Measurements from ENCODE around the gene MYDGF.
"Not testable (repeated sequence)": the region's sequence is repeated elsewhere in the genome, so short reads cannot be mapped to it uniquely, and the experiment has no call there.

MYDGF gene
- long read RNA-seq, donor 1, transcript MYDGF-201 (6 exons, 1,018 nt): major isoform, 68 of 122 reads
- long read RNA-seq, donor 1, partial matches to known transcripts: 54 of 122 reads
- long read RNA-seq, donor 1, other reads (novel, unspliced or antisense): 0 of 122 reads
- long read RNA-seq, donor 2, transcript MYDGF-201 (6 exons, 1,018 nt): major isoform, 47 of 47 reads
- long read RNA-seq, donor 2, partial matches to known transcripts: 0 of 47 reads
- long read RNA-seq, donor 2, other reads (novel, unspliced or antisense): 0 of 47 reads
- long read RNA-seq, donor 3, transcript MYDGF-201 (6 exons, 1,018 nt): major isoform, 28 of 28 reads
- long read RNA-seq, donor 3, partial matches to known transcripts: 0 of 28 reads
- long read RNA-seq, donor 3, other reads (novel, unspliced or antisense): 0 of 28 reads
- long read RNA-seq, donor 4, transcript MYDGF-201 (6 exons, 1,018 nt): major isoform, 57 of 85 reads
- long read RNA-seq, donor 4, partial matches to known transcripts: 23 of 85 reads
- long read RNA-seq, donor 4, other reads (novel, unspliced or antisense): 5 of 85 reads
- long read RNA-seq, donor 5, transcript MYDGF-201 (6 exons, 1,018 nt): major isoform, 91 of 182 reads
- long read RNA-seq, donor 5, partial matches to known transcripts: 84 of 182 reads
- long read RNA-seq, donor 5, other reads (novel, unspliced or antisense): 7 of 182 reads
- long read RNA-seq, donor 6, transcript MYDGF-201 (6 exons, 1,018 nt): major isoform, 50 of 53 reads
- long read RNA-seq, donor 6, partial matches to known transcripts: 0 of 53 reads
- long read RNA-seq, donor 6, other reads (novel, unspliced or antisense): 0 of 53 reads
- long read RNA-seq, donor 7: 0 reads
- long read RNA-seq, donor 8, transcript MYDGF-201 (6 exons, 1,018 nt): major isoform, 54 of 103 reads
- long read RNA-seq, donor 8, partial matches to known transcripts: 49 of 103 reads
- long read RNA-seq, donor 8, other reads (novel, unspliced or antisense): 0 of 103 reads

DNA sequence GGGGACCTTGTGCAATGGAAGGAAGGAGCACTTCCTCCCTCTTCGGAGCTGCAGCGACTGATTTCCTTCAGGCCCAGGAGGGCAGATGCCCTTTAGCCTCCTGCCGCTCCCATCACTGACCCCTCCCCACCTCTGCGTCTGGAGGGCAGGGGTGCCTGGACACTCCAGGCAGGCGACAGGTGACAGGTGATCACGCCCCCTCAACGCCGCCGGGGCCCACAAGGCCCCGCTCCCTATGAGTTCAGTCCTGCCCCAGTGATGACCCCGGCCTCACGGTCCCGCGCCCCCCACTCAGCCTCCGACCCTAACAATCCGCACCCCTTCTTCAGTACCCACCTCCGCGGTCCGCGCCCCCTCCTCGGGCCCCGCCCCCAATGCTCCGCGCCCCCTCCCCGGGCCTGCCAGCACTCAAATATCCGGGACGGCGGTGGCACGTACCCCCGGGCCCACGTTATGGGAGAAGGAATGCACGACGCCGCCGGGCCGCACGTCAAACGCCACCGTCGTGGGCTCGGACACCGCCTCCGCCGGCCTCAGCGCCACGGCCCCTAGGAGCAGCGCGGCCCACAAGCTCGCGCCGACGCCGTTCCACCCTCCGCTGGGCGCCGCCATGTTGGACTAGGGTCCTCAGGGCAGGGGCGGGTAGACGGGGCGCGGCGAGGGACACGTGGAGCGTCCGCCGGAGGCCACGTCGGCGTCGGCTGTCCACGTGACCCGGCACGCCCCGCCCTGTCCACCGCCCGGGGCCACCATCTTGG lies at the start of gene MYDGF:
MYDGF (minus strand) TSS at position 620 of the 758 bp plus-strand sequence; CDS start at position 612, 8 bp downstream.
- peak; percentile 77 for DNase-seq

DNA sequence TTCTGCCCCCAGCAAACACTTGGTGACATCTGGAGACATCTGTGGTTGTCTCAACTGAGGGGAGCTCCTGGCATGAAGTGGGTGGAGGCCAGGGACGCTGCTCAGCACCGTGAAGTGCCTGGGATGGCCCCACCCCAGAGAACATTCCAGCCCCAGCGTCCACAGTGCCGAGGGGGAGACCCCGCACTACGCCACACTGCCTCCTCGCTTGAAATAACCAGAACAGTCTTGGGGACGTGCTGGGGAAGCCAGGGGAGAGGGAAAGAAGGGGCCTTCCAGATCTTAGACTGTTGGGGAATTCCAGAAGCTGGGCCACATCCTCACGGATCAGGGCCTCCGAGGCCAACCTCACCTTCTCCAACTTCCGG lies 49.3 kb upstream of the MYDGF start:
- no peak for DNase-seq

DNA sequence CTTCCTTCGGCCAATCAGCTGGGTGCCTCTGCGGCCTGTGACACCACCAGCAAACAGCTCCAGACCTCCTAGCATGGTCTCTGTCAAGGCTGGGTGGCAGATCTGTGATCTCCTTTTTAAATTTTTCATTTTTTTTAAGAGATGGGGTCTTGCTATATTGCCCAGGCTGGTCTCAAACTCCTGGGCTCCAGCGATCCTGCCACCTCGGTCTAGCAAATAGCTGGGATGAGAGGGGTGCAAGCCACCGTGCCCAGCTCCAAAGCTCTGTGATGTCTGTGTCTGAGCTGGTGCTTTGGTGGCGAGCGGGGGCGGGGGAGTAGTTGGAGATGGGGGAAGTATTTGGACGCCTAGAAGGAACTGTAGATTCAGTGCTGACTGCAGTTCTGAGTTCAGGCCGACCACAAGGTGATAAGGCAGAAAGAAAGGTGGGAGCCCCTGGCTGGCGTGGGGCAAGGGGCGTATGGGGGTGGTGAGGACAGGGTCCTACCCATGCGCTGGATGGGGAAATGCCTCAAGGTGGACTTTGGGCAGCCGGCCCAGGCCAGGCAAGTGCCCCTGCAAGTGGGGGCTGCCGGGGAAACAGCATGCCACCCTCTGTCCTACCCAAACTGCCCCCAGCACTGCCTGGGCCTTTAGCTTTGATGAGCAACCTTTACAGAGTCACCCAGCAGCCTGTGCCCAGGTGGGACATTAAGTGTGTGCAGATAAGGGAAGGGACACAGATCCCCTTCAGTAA lies 48.0 kb upstream of the MYDGF start:
- no peak for DNase-seq

DNA sequence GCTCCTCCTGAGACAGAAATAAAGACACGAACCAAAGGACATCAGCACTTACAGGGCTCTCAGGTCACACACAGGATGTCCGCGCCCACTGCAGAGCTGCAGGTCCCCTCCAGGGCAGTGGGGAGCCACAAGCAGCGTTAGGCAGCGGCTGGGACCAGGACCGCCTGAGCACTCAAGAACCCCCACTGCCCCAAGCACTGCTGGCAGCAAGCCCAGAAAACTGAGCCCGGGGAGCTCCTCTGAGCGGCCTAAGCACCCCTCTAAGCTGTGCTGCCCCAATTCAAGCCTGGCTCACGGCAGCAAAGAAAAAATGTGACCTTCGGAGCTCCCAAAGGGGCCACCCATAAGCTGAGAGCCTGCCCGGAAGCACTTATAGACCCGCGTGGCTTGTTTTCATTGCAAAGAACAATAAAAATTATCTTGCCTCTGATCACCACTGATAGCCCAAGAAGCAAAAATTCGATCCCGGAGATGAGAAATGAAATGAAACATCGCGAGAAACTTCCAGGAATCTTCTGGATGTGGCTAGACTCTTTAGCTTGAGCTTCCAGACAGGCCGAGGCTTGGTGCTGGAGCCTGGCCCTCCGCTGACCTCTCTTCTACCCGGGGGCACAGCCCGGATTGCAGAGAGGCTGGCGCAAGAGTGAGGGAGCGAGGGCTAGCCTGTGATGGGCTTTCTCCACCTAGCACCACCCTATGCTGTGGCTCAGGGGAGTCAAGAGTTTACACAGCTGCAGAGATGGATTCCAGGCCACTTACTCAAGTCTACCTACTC lies 47.2 kb upstream of the MYDGF start:
- no peak for DNase-seq

DNA sequence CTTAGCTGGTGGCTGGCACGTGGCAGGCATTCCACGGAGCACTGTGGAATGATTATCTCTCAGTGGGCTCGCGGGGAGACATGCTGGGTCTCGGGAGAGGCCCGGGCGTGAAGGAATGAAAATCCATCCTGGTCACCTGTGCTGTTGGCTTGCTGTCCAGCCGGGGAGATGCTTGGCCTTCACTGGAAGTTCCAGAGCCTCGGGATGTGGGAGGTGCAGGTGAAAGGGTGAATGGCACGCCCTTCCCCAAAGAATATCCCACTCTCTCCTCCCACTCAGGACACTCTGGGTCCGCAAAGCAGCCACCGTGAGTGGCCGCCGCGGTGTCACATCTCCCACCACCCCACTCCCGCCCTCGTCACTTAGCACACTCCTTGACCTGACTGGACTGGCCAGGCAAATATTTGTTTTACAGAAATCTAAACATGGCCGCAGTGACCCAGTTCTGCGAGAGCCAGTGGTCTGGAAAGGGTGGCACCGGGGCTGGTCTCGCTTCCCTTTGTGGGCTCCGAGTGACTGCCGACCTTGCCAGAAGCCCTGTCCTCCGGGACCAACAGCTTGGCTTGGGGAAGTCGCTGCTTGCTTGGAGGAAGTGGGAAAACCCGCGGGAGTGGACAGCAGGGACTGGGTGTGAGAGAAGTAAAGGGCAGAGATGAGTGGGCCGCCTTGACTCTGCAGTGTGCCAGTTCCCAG lies 45.5 kb upstream of the MYDGF start:
- no peak for DNase-seq

DNA sequence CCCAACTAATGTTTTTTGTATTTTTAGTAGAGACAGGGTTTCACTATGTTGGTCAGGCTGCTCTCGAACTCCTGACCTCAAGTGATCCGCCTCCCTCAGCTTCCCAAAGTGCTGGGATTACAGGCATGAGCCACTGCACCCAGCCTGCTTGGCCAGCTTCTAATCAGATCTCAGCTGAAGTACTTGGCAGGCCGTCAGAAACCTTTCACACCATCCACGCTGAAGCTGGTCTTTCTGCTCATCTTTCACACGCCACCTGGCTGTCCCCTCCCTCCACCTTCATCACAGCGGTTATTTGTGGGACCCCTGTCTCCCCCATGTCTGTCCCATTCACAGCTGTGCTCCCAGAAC lies 45.0 kb upstream of the MYDGF start:
- DNase-seq: not testable (repeated sequence)

DNA sequence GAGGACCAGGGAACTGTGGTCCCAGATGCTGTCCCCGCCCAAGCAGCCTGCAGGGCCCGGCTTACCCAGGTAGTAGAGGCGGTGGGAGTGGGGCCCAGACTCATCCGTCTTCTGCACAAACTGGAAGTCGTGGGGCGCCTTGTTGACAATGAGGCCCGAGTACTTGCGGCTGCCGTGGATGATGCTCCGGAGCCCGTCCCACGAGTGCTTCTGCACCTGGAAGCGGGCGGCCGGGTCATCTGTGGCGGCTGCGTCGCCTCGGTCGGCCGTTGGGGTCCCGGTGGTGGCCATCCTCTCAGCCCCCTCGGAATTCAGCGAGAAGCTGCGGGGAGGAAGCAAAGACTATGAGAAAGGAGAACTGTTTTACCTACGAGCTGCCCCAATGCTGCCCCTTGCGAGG lies 43.9 kb upstream of the MYDGF start:
- no peak for DNase-seq

DNA sequence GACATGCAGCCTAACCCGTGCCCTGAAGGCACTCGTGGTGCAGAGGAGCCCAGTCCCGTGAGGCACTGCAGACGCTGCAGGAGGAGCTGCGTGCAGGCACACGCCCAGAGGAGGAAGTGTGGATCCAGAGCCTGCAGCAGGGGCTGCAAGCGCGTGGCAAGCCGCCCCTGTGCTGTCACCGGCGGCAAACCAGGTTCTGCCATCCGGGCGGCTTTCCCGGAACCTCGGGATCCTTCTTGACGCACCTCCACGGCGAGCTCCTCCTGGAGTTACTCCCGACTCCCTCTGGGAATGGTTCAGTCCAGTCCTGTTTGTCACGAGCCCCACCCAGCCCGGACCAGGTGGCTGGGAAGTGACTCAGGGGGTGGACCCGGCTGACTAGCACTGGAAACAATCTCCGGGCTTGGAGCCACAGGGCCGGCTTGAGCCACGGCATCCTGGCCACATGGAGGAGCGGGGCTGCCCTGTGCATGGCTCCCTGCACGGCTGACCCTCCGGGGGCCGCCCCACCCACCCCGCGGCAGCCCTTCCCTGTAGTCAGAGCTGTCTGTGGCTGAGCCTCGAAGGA lies 43.3 kb upstream of the MYDGF start:
- DNase-seq: no peak

DNA sequence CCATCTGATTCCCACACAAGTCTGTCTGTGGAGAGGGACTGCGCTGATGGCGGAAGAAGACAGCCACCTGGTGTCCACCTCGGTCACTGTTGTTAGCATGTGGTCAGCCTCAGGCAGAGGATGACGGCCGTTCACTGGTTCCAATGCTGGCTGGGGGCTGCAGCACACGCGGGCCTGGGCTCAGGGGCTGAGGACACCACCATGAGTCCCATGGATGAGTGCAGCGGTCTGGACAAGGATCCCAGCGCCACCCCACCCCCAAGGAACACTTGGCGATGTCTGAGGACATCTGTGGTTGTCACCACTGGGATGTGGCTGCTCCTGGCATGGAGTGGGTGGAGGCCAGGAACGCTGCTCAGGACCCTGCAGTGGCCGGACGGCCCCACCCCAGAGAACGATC lies 42.6 kb upstream of the MYDGF start:
- no peak for DNase-seq

DNA sequence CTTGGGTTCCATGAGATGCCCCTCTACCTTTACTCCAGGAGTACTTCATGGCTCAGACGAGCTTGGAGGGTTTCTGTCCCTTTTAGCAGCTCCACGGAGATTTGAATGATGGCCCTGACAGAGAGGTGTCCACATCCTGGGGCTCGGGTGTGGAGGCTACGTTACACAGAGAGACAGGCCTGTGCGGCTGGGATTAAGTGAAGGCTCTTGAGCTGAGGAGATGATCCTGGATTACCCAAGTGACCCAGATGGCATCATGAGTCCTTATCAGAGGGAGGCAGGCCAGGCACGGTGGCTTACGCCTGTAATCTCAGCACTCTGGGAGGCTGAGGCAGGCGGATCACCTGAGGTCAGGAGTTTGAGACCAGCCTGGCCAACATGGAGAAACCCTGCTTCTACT lies 41.1 kb upstream of the MYDGF start:
- DNase-seq: no peak

DNA sequence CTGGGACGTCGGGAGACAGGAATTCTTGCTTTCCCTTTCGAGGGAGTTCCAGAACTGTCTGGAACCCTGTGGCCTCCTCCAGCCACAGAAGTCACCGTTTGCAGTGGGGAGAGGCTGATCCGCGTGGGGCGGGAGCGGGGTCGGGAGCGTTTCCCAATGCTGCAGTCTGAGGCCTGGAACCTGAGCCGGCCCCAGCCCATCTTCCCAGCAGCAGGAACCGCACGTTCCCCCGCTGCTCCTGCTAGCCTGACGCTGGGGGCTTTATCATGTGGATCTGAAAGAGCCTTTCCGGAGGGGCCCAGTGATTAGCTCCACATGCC lies 40.1 kb upstream of the MYDGF start:
- DNase-seq: no peak

DNA sequence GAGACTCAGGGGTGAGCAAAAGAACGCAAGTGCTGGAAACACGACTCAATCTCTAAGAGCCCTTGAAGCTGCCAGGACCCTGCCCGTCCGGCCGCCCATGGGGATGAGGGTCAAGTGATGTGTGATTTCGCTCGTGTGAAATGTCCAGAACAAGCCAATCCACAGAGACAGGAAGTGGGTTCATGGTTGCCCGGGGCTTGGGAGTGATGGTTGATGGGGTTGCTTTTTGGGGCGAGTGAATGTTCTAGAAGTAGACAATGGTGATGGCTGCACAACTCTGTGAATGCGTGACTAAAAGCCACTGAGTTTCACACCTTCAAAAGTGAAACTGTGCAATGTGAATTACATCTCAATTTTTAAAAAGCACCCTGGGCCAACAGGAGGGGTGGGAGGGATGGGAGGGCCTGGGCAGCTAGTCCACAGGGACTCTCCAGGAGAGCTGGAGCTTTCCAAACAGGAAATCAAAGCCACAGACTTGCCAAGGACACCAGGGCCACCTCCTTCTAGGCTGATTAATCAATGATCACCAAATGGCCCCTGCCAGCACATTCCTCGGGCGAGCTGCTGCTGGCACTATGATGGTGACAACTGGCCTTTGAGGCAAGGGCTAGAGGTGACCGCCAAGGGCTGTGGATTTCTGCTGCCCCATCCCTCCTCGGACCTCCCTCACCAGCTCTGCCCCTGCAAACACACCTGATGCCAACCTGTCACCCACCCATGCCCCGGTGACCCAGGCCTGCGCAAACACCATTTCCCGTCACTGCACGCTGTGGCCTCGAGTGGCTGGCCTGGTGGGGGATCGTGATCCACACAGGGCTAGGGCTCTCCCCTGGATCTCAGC lies 39.5 kb upstream of the MYDGF start:
- DNase-seq: no peak

DNA sequence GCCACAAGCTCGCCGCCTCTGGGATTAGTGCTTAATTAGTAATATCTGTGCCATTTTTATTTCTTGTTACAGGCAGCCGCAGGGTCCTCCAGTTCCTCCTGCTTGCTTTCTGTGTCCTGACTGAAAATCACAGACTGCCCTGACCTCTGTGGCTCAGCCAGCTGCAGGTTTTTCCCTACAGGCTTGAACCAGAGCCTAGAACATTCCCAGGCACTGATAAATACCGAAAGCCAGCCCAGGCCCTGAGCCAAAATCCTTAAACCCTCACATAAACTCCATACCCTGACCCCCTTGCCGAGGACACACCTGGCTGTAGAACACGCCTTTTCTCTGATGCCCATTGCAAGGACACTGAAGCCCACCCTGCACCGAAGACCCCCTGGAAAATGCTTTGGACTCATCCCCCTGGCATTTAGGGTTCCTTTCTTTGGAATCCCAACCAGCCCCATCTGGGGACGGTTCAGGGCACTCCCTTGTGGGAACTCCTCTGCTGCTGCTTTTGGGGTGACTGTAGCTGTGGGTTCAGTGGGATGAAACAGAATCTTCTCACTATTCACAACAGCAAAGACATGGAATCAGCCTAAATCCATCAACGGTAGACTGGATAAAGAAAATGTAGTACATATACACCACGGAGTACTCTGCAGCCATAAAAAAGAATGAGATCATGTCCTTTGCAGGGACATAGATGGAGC lies 38.0 kb upstream of the MYDGF start:
- no peak for DNase-seq

DNA sequence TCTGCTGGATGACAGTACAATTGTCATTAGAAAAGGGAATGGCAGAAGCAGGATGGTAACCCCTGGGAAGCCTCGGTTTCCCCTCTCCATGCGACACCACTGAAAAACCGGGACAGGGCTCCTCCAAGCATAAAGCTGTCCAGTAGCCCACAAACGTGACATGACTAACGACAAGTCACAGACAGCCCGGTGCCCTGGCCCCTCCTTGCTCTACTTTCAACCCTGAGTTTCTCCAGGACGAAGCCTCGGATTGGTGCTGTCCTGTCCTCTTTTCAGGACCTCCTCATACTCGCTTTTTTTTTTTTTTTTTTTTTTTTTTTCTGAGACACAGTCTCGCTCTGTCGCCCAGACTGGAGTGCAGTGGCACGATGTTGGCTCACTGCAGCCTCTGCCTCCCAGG lies 37.2 kb upstream of the MYDGF start:
- no peak for DNase-seq

DNA sequence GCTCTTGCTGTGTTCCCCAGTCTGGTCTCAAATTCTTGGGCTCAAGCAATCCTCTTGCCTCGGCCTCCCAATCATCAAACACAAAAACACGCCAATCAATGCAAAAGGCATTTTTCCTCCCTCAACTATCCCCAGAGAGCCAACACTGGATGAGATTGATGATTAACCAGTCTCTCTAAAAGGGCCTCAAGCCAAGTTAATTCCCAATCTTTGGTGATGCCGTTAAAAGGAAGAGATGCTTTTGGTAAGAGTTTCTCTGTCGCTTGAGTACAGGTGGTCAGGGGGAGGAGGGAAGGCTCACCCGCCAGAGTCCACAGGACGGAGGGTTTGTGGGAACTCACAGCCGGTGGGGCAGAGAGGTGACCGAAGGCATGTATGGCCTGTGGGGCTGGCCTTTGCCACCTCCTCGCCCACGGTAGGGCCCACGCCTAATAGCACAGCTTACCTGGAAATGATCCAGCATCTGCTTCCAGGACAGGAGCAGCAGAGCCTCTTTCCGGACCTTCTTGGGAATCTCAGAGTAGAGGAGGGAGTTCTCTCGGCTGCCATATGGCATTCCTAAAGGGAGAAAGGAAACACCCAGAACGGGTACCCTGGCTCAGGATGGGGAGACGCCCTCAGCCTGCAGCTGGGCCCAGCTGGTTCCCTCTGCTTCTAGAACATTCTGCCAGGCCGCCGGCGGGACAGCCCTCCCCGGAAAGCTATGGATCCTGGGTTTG lies 35.4 kb upstream of the MYDGF start:
- DNase-seq: no peak

DNA sequence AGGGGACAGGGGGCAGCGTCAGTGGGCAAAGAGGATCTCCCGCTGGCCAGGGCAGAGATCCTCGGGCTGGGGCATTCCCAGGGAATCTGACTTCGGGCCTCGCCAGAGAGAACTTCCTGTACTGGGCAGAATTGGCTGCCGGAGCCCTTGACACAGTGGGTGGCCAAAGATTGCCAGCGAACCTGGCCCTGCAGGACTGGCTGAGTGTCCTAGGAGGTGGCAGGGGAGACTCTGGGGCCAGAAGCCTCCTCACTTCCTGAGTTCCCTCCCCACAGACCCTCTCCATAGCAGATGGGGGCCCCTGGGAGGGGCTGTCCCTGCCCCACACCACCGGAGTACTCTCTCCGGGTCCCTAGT lies 34.2 kb upstream of the MYDGF start:
- no peak for DNase-seq

DNA sequence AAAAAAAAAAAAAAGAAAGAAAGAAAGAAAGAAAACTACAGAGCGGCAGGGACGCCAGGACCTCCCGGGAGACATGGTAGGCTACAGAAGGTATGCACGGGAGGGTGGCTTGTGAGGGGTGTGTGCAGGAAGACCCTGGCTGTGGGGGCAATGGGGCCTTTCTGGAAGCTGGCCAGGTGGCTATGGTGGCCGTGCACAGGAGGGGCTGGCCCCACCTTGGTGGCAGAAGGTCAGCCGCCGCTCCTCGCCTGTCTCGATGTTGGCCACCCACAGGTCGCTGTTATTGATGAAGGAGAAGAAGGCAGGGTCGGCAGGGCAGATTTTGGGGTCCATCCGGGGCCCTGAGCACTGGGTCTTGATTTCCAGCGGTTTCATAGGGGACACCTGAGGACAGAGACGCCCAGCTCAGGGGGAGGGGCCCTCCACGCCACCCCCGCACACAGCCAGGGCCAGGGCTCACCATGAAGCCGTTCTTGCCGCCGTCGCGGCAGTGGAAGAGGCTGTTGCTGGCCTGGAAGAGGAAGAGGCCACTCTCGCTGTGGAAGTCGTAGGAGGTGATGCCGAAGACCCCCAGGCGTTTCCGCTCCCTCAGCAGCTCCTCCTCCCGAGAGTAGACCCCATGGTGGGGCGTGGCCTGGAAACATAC lies 33.7 kb upstream of the MYDGF start:
- no peak for DNase-seq

DNA sequence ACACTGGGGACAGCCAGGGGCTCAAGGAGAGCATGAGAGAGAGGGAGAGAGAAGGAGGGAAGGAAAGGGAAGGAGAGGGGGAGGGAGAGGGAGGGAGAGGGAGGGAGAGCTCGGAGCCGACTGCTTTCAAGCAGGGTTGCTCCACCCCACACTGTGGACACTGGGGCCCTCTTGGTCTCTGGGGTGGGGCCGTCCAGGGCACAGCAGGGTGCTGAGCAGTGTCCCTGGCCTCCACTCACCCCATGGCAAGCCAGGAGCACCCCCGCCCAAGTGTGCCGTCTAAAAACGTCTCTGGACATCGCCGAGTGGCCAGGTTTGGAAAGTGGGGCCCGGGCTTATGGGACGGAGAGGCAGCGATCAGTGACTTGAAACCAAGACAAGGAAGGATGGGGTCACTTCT lies 32.6 kb upstream of the MYDGF start:
- no peak for DNase-seq
